Measurements from ENCODE around the gene CNTN4. TPM values are rescaled to one million over a fixed set of nuclear protein-coding genes. Genes with fewer than 3 reads are reported as not detected.
A peak's percentile ranks its signal among the peaks of the same experiment; 100 is the strongest.

CNTN4 gene
- total RNA-seq, 6 donors from 2014 or later: 1.0 to 13.5 (median 6.3) TPM

DNA sequence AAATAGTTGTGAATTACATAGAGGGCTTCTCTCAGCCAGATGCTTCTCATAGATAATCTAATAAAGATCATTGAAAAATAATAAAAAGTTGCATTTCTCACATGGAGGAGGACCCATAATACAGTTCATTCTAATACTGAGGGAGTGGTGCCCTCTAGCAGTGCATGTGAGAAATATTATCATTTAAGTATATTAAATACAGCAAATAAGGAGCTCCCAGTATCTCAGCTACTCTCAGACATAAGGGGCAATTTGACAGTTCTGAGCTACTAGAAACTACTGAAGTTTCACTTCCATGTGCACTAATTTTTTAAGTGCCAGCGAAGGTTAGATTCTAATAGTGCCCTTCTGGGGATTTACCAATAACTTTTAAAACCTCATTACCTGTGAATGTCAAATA is 823.2 kb downstream of the CNTN4 start:
- ATAC-seq (ENCODE audit: low FRiP score in 2 of 2): peak in 1 of 2 donors; percentile 75
- H3K27ac ChIP-seq: no peak overlapping the region
- H3K4me1 ChIP-seq: peaks cover 0 to 8% (median 0%) of the 10 kb centered on the region in 4 donors
- WGBS, 2 donors: 57 to 65% methylated on average over 1 of the region's 1 CpG
- TF ChIP-seq EP300 (IDR thresholded peaks at IDR 0.05) (no peak), POLR2A (IDR thresholded peaks at IDR 0.05) (no peak)
- TF ChIP-seq, protein P1, sequence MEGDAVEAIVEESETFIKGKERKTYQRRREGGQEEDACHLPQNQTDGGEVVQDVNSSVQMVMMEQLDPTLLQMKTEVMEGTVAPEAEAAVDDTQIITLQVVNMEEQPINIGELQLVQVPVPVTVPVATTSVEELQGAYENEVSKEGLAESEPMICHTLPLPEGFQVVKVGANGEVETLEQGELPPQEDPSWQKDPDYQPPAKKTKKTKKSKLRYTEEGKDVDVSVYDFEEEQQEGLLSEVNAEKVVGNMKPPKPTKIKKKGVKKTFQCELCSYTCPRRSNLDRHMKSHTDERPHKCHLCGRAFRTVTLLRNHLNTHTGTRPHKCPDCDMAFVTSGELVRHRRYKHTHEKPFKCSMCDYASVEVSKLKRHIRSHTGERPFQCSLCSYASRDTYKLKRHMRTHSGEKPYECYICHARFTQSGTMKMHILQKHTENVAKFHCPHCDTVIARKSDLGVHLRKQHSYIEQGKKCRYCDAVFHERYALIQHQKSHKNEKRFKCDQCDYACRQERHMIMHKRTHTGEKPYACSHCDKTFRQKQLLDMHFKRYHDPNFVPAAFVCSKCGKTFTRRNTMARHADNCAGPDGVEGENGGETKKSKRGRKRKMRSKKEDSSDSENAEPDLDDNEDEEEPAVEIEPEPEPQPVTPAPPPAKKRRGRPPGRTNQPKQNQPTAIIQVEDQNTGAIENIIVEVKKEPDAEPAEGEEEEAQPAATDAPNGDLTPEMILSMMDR (IDR thresholded peaks at IDR 0.05): peak in 3 of 6 experiments; percentile 12 to 33 (median 26)
- H3K36me3 ChIP-seq: no peaks in the 10 kb centered on the region
- H3K27me3 ChIP-seq: no peaks in the 10 kb centered on the region
- H3K9me3 ChIP-seq: no peaks in the 10 kb centered on the region
- H3K4me3 ChIP-seq: no peak overlapping the region
- no peak for DNase-seq

DNA sequence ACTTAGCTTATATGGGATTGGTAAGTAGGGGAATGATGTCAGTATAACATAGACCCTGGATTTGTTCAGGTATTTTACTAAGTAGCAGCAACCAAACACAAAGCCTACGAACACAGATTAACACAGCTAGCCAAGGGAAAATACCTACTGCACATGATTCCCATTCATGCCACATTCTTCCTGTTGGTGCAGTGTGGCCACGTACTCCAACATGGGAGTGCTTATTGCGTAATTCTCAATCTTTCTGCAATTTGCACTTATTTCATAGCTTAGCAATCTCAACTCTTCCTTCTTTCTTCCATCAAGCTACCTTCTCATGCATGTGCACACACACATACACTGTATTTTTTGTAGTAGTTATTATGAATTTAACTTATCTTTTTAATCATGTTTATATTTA is 824.7 kb downstream of the CNTN4 start:
- H3K4me1 ChIP-seq: peaks cover 0 to 8% (median 0%) of the 10 kb centered on the region in 4 donors
- ATAC-seq (ENCODE audit: low FRiP score in 2 of 2) (peak in 1 of 2 donors; percentile 69), DNase-seq (peak in 1 of 2 donors; percentile 40)
- H3K9me3 ChIP-seq: no peaks in the 10 kb centered on the region
- no peaks in the 10 kb centered on the region for H3K27me3 ChIP-seq
- TF ChIP-seq, protein P1 (IDR thresholded peaks at IDR 0.05): no peak
- TF ChIP-seq POLR2A (IDR thresholded peaks at IDR 0.05) (no peak), POLR2AphosphoS5 (IDR thresholded peaks at IDR 0.05) (no peak), EP300 (IDR thresholded peaks at IDR 0.05) (peak in 1 of 4 donors; percentile 65)
- H3K27ac ChIP-seq: no peak overlapping the region
- H3K36me3 ChIP-seq: no peaks in the 10 kb centered on the region
- WGBS, 2 donors: 28 to 45% methylated on average over 3 of the region's 3 CpGs
- no peak overlapping the region for H3K4me3 ChIP-seq

DNA sequence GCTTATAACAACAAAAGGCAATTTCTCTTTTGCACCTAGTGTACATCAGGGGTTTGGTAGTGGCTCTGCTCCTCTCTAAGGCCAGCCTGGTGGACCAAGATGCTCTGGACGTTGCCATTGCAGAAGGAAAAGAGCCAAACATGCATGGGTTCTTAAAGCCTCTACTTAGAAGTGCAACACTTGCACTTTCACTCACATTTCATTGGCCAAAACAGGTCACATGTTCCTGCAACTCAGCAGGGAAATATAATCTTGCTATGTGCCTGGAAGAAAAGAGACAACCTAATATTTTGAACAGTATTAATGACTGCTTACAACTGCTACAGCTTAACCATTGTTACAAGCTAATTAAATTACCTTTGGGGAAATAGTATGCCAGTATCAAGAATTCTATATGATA is 828.6 kb downstream of the CNTN4 start:
- H3K4me3 ChIP-seq: no peak overlapping the region
- ATAC-seq (ENCODE audit: low FRiP score in 2 of 2): no peak
- H3K27me3 ChIP-seq: no peaks in the 10 kb centered on the region
- H3K27ac ChIP-seq: no peak overlapping the region
- no peak for DNase-seq
- H3K9me3 ChIP-seq: no peaks in the 10 kb centered on the region
- 50 to 52% methylated on average over 1 of the region's 1 CpG for WGBS, 2 donors
- H3K4me1 ChIP-seq: peaks cover 0 to 8% (median 0%) of the 10 kb centered on the region in 4 donors
- TF ChIP-seq, protein P1 (IDR thresholded peaks at IDR 0.05): no peak
- TF ChIP-seq POLR2AphosphoS5 (IDR thresholded peaks at IDR 0.05) (no peak), POLR2A (IDR thresholded peaks at IDR 0.05) (no peak)
- no peaks in the 10 kb centered on the region for H3K36me3 ChIP-seq

DNA sequence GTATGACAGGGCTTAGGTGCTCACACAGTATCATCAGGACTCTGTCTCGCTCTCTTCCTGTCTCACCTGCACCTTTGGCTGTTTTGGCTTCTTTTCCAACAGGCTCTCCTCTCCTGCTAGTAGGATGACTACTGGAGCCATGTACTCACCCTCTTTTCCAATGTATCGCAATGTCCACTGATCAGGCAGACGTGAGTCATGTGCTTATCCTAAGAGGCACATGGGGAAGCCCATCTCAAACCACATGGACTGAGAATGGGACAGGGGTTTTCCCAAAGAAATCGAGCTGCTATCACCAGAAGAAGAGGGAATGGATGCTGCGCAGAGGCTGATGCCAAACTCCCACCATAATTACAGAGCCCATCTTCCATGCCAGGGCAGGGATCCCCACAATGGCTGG is 830.9 kb downstream of the CNTN4 start:
- Histone ChIP-seq H3K27ac (no peak overlapping the region), H3K27me3 (no peaks in the 10 kb centered on the region), H3K4me3 (no peak overlapping the region), H3K4me1 (no peaks in the 10 kb centered on the region), H3K9me3 (no peaks in the 10 kb centered on the region), H3K36me3 (no peaks in the 10 kb centered on the region)
- DNase-seq: no peak
- no peak for ATAC-seq (ENCODE audit: low FRiP score in 2 of 2)
- WGBS, 2 donors: 84 to 85% methylated on average over 5 of the region's 5 CpGs
- TF ChIP-seq POLR2AphosphoS5 (IDR thresholded peaks at IDR 0.05) (no peak), POLR2A (IDR thresholded peaks at IDR 0.05) (no peak), EP300 (IDR thresholded peaks at IDR 0.05) (no peak)
- TF ChIP-seq, protein P1 (IDR thresholded peaks at IDR 0.05): no peak

DNA sequence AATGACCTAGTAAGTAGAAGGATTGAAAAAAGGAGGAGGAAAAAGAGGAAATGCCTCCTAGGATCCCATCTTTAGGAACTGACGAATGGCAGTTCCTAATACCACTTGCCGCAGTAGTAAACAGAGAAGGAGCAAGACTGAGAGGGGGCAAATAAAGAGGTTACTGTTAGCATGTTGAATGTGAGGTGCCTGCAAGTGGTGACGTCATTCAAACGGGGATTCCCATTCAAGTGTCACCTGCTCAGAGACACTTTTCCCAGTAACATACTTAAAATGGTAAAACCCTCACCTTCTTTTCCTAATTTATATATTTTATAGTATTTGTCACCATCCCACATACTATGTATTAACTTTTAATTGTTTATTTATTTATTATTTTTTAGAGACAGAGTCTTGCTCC is 832.6 kb downstream of the CNTN4 start:
- H3K36me3 ChIP-seq: no peaks in the 10 kb centered on the region
- TF ChIP-seq, protein P1 (IDR thresholded peaks at IDR 0.05): no peak
- TF ChIP-seq POLR2A (IDR thresholded peaks at IDR 0.05) (no peak), EP300 (IDR thresholded peaks at IDR 0.05) (no peak), POLR2AphosphoS5 (IDR thresholded peaks at IDR 0.05) (no peak)
- H3K9me3 ChIP-seq: no peaks in the 10 kb centered on the region
- H3K27me3 ChIP-seq: no peaks in the 10 kb centered on the region
- no peak overlapping the region for H3K4me3 ChIP-seq
- H3K4me1 ChIP-seq: no peaks in the 10 kb centered on the region
- 84 to 90% methylated on average over 4 of the region's 4 CpGs for WGBS, 2 donors
- no peak for DNase-seq
- no peak for ATAC-seq (ENCODE audit: low FRiP score in 2 of 2)
- no peak overlapping the region for H3K27ac ChIP-seq

All from upper lobe of left lung (tissue), 6 donors.